Body of pancreas (tissue), 4 donors: ENCODE data around the gene KLKB1.

Experiments
- POLR2A ChIP-seq, 3 donors: fragments of 450-650 bp; IDR thresholded peaks; one replicate each; pipeline ENCODE4 v1.6.1; 2016; ENCODE audit warnings: antibody characterized with exemption in 3 of 3, mild to moderate bottlenecking in 2 of 3
- TF ChIP-seq, protein P1 (sequence below), 7 experiments: fragments of 450-650 bp in 4 of 7; fragments of 200-600 bp in 3 of 7; sonication (generic) in 3 of 7; IDR thresholded peaks; one replicate each; pipeline ENCODE4 v1.5.1; 2016 to 2019; ENCODE audit warnings: antibody characterized with exemption in 7 of 7

DNA sequence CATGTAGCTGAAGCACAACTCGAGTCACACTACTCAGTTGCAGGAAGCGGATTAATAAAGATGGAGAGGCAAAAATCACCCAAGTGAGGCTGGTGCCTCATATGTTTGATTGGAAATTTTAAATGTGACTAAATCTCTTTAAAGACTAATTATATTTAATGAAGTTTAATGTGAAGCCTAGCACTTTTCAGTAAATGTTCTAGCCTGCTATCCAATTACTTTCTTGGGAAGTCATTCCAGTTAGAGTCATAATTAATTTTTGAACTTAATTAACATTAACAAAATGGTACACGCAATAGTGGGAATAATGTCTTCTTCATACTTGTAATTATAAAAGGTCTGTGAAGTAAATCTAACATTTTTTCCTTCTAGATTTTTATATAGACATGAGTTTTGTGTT lies 59.3 kb downstream of the KLKB1 start:
- TF ChIP-seq, protein P1, sequence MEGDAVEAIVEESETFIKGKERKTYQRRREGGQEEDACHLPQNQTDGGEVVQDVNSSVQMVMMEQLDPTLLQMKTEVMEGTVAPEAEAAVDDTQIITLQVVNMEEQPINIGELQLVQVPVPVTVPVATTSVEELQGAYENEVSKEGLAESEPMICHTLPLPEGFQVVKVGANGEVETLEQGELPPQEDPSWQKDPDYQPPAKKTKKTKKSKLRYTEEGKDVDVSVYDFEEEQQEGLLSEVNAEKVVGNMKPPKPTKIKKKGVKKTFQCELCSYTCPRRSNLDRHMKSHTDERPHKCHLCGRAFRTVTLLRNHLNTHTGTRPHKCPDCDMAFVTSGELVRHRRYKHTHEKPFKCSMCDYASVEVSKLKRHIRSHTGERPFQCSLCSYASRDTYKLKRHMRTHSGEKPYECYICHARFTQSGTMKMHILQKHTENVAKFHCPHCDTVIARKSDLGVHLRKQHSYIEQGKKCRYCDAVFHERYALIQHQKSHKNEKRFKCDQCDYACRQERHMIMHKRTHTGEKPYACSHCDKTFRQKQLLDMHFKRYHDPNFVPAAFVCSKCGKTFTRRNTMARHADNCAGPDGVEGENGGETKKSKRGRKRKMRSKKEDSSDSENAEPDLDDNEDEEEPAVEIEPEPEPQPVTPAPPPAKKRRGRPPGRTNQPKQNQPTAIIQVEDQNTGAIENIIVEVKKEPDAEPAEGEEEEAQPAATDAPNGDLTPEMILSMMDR (IDR thresholded peaks at IDR 0.05): no peak
- TF ChIP-seq POLR2A (IDR thresholded peaks at IDR 0.05): no peak
